Left ventricle myocardium superior (tissue), 1 donor: Measurements from ENCODE around the gene FKTN. TPM values are rescaled to one million over a fixed set of nuclear protein-coding genes. Genes with fewer than 3 reads are reported as not detected.
A peak's percentile ranks its signal among the peaks of the same experiment; 100 is the strongest.
"Not testable (repeated sequence)": the region's sequence is repeated elsewhere in the genome, so short reads cannot be mapped to it uniquely, and the experiment has no call there.

Experiments used
- ATAC-seq: fragments of 200-7000 bp; cut with Tn5 transposase; one replicate; pipeline ENCODE4 v1.9.1; 2020; ENCODE audit warnings: mild to moderate bottlenecking, moderate library complexity
- DNase-seq: peaks from one replicate; pipeline ENCODE4 v3.0.0-alpha.2; 2020
- intact Hi-C: fragments of 100-400 bp; cut with micrococcal nuclease; formaldehyde crosslinking; loops from one replicate; pipeline ENCODE4 v1.11.0; 2022
- long read RNA-seq: library from polyadenylated mRNA; unstranded; transcript quantifications from one replicate; pipeline ENCODE4 v2.0.0, GENCODE V29; 2021
- total RNA-seq: library from RNA; stranded (reverse); fragmentation: NEBNext Ultra II Directional; extraction: Animal tissue kit (Norgen Biotek cat#: 25700); gene quantifications from one replicate; pipeline ENCODE4 v1.2.1, GENCODE V29; 2021
- donor health status: DM: no; HTN: yes; CAD: no; lungs with severe emphysema.

The FKTN gene
- total RNA-seq: 8.8 TPM
- long read RNA-seq, partial matches to known transcripts: 2 of 5 reads
- long read RNA-seq, other reads (novel, unspliced or antisense): 3 of 5 reads

GRCh38 chr9:105557804-105558610 lies at the start of gene FKTN:
FKTN (plus strand) TSS chr9:105558131; CDS start chr9:105575033, 16,902 bp downstream.
- intact Hi-C loops: no loop called here
- peak; percentile 94 for DNase-seq
- ATAC-seq: peak; percentile 97

GRCh38 chr9:105508530-105508929 lies 49.4 kb upstream of the FKTN start:
- intact Hi-C loops: no loop called here
- DNase-seq (no peak), ATAC-seq (no peak)

GRCh38 chr9:105510024-105510423 lies 47.9 kb upstream of the FKTN start:
- ATAC-seq (no peak), DNase-seq (no peak)
- intact Hi-C loops: no loop called here

- DNase-seq (no peak), ATAC-seq (no peak)
Observed at GRCh38 chr9:105511446-105511845, 46.5 kb upstream of the FKTN start.

GRCh38 chr9:105515811-105516413 lies 42.0 kb upstream of the FKTN start:
- intact Hi-C loops: no loop called here
- ATAC-seq: no peak
- no peak for DNase-seq

More at GRCh38 chr9:105511446-105511845, 46.5 kb upstream of the FKTN start:
- intact Hi-C loops: no loop called here

- peak; percentile 82 for ATAC-seq
- DNase-seq: peak; percentile 52
- intact Hi-C loops: not testable (repeated sequence)
Observed at GRCh38 chr9:105519710-105520369, 38.1 kb upstream of the FKTN start.

- peak; percentile 30 for ATAC-seq
- intact Hi-C loops: not testable (repeated sequence)
Observed at GRCh38 chr9:105520992-105521391, 36.9 kb upstream of the FKTN start.

GRCh38 chr9:105522618-105523385 lies 35.1 kb upstream of the FKTN start:
- not testable (repeated sequence) for ATAC-seq

More at GRCh38 chr9:105520992-105521391, 36.9 kb upstream of the FKTN start:
- not testable (repeated sequence) for DNase-seq

GRCh38 chr9:105531530-105531929 lies 26.4 kb upstream of the FKTN start:
- DNase-seq: no peak
- no peak for ATAC-seq

More at GRCh38 chr9:105522618-105523385, 35.1 kb upstream of the FKTN start:
- intact Hi-C loops, DNase-seq: not testable (repeated sequence)

GRCh38 chr9:105535920-105536668 lies 21.8 kb upstream of the FKTN start:
- DNase-seq (no peak), ATAC-seq (no peak)
- intact Hi-C loops: no loop called here

More at GRCh38 chr9:105531530-105531929, 26.4 kb upstream of the FKTN start:
- intact Hi-C loops: no loop called here

- ATAC-seq (no peak), DNase-seq (no peak)
- intact Hi-C loops: no loop called here
Observed at GRCh38 chr9:105539452-105539851, 18.5 kb upstream of the FKTN start.

GRCh38 chr9:105541838-105542237 lies 16.1 kb upstream of the FKTN start:
- ATAC-seq (no peak), DNase-seq (no peak)
- intact Hi-C loops: no loop called here

- ATAC-seq (peak; percentile 13), DNase-seq (peak; percentile 26)
- intact Hi-C loops: no loop called here
Observed at GRCh38 chr9:105554042-105554441, 3.9 kb upstream of the FKTN start.

GRCh38 chr9:105572455-105572854 lies 14.5 kb downstream of the FKTN start:
- DNase-seq (no peak), ATAC-seq (no peak)
- intact Hi-C loops: no loop called here

- intact Hi-C loops, ATAC-seq: not testable (repeated sequence)
Observed at GRCh38 chr9:105579952-105580351, 22.0 kb downstream of the FKTN start.

GRCh38 chr9:105581550-105581949 lies 23.6 kb downstream of the FKTN start:
- intact Hi-C loops, ATAC-seq, DNase-seq: not testable (repeated sequence)

More at GRCh38 chr9:105579952-105580351, 22.0 kb downstream of the FKTN start:
- not testable (repeated sequence) for DNase-seq

- intact Hi-C loops: no loop called here
- ATAC-seq: no peak
- DNase-seq: no peak
Observed at GRCh38 chr9:105593145-105593544, 35.2 kb downstream of the FKTN start.
